MG63 (cell line): ENCODE measurements around the gene STX7. TPM values are rescaled to one million over a fixed set of nuclear protein-coding genes. Genes with fewer than 3 reads are reported as not detected.

Source experiments
- DNase-seq: peaks from one replicate; pipeline ENCODE4 v3.0.0-alpha.2; 2020
- H3K27me3 ChIP-seq: fragments of 250-450 bp; sonication (Bioruptor Pico); 2 replicates; pipeline ENCODE4 v1.5.1; 2020; ENCODE audit warnings: mild to moderate bottlenecking, moderate library complexity
- H3K36me3 ChIP-seq: fragments of 250-450 bp; sonication (Bioruptor Pico); 2 replicates; pipeline ENCODE4 v1.5.1; 2020; ENCODE audit warnings: mild to moderate bottlenecking, moderate library complexity
- H3K4me3 ChIP-seq: fragments of 250-450 bp; sonication (Bioruptor Pico); 2 replicates; pipeline ENCODE4 v1.5.1; 2020; ENCODE audit warnings: mild to moderate bottlenecking, moderate library complexity
- H3K9me3 ChIP-seq: fragments of 250-450 bp; sonication (Bioruptor Pico); 2 replicates; pipeline ENCODE4 v1.5.1; 2020; ENCODE audit warnings: mild to moderate bottlenecking, moderate library complexity
- total RNA-seq: library from RNA; depleted of rRNA; stranded (reverse); fragments of >200 nt; shearing (Covaris generic); gene quantifications from 2 replicates; pipeline ENCODE4 v1.2.3, GENCODE V29; 2014; ENCODE audit warnings: low replicate concordance

STX7 gene
- total RNA-seq, 1 experiment from 2014 or later = 4.7 TPM

DNA sequence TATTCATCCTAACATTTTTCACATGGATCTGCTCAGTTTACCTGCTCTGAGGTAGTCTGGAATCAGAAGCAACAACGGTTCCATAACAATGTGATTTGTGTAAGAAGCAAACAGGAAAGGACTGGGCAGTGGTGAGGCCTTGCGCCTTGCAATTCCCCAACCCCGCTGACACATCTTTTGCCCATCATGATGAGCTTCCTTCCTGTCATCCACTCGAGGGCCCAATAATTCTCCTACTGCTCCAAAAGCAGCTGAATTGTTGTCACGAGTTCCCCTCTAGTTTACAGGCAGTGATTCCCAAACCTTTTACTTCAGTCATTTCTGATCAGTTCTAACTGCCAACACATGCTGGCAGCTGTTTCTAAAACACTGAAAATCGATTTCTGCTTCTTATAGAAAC is 22.9 kb downstream of the STX7 start:
- no peak for DNase-seq
- H3K4me3 ChIP-seq = no peak overlapping the region

GRCh38 chr6:132489376-132489775 is 23.5 kb downstream of the STX7 start:
- peaks cover 14% of the 10 kb centered on the region for H3K36me3 ChIP-seq

More for the DNA sequence above, 22.9 kb downstream of the STX7 start:
- Histone ChIP-seq H3K36me3 (peaks cover 14% of the 10 kb centered on the region), H3K27me3 (no peaks in the 10 kb centered on the region), H3K9me3 (peaks cover 8% of the 10 kb centered on the region)

GRCh38 chr6:132487762-132488161 is 25.2 kb downstream of the STX7 start:
- Histone ChIP-seq H3K4me3 (no peak overlapping the region), H3K36me3 (peaks cover 10% of the 10 kb centered on the region), H3K9me3 (no peaks in the 10 kb centered on the region), H3K27me3 (no peaks in the 10 kb centered on the region)
- DNase-seq = no peak

More at GRCh38 chr6:132489376-132489775, 23.5 kb downstream of the STX7 start:
- Histone ChIP-seq H3K27me3 (no peaks in the 10 kb centered on the region), H3K4me3 (no peak overlapping the region), H3K9me3 (peaks cover 8% of the 10 kb centered on the region)
- no peak for DNase-seq

- DNase-seq = no peak
- peaks cover 10% of the 10 kb centered on the region for H3K36me3 ChIP-seq
Observed at GRCh38 chr6:132484680-132485018, 28.3 kb downstream of the STX7 start.

GRCh38 chr6:132483779-132484679 is 28.9 kb downstream of the STX7 start:
- Histone ChIP-seq H3K27me3 (no peaks in the 10 kb centered on the region), H3K9me3 (no peaks in the 10 kb centered on the region), H3K4me3 (no peak overlapping the region), H3K36me3 (peaks cover 10% of the 10 kb centered on the region)
- DNase-seq = no peak

More at GRCh38 chr6:132484680-132485018, 28.3 kb downstream of the STX7 start:
- H3K4me3 ChIP-seq = no peak overlapping the region
- H3K27me3 ChIP-seq = no peaks in the 10 kb centered on the region
- no peaks in the 10 kb centered on the region for H3K9me3 ChIP-seq

GRCh38 chr6:132482581-132482980 is 30.3 kb downstream of the STX7 start:
- no peaks in the 10 kb centered on the region for H3K27me3 ChIP-seq
- H3K9me3 ChIP-seq = no peaks in the 10 kb centered on the region
- DNase-seq = no peak
- no peak overlapping the region for H3K4me3 ChIP-seq
- peaks cover 3% of the 10 kb centered on the region; the same call in 1 of the 2 replicates for H3K36me3 ChIP-seq

- Histone ChIP-seq H3K27me3 (no peaks in the 10 kb centered on the region), H3K4me3 (no peak overlapping the region), H3K36me3 (no peaks in the 10 kb centered on the region), H3K9me3 (no peaks in the 10 kb centered on the region)
- DNase-seq = no peak
Observed at GRCh38 chr6:132481189-132481588, 31.7 kb downstream of the STX7 start.

GRCh38 chr6:132479131-132479530 is 33.8 kb downstream of the STX7 start:
- Histone ChIP-seq H3K4me3 (no peak overlapping the region), H3K36me3 (no peaks in the 10 kb centered on the region), H3K9me3 (no peaks in the 10 kb centered on the region), H3K27me3 (no peaks in the 10 kb centered on the region)
- no peak for DNase-seq

DNA sequence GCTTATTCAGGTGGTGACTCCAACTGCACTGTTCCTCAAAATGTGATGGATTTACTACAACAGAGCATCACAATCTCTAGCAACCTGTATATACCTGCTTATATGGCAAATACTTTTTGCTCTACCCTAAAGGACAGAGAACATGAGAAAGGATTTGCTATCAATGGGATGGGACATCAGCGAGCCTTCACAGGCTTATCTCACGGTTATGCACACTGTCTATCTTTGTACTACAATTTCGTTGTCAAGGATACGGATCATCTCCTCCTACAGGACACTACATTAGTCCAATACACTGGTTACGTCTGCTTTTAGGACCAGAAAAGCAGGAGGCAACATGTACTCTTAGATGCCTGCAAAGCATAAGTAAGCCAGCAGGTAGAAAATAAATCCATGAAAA is 34.2 kb downstream of the STX7 start:
- Histone ChIP-seq H3K27me3 (no peaks in the 10 kb centered on the region), H3K36me3 (no peaks in the 10 kb centered on the region), H3K4me3 (no peak overlapping the region), H3K9me3 (no peaks in the 10 kb centered on the region)
- no peak for DNase-seq

GRCh38 chr6:132478266-132478665 is 34.6 kb downstream of the STX7 start:
- no peaks in the 10 kb centered on the region for H3K27me3 ChIP-seq
- DNase-seq = no peak
- H3K36me3 ChIP-seq = no peaks in the 10 kb centered on the region
- no peaks in the 10 kb centered on the region for H3K9me3 ChIP-seq
- H3K4me3 ChIP-seq = no peak overlapping the region

- H3K4me3 ChIP-seq = no peak overlapping the region
- no peaks in the 10 kb centered on the region for H3K27me3 ChIP-seq
- no peaks in the 10 kb centered on the region for H3K36me3 ChIP-seq
- H3K9me3 ChIP-seq = no peaks in the 10 kb centered on the region
- no peak for DNase-seq
Observed at GRCh38 chr6:132476688-132477087, 36.2 kb downstream of the STX7 start.

- Histone ChIP-seq H3K27me3 (no peaks in the 10 kb centered on the region), H3K36me3 (no peaks in the 10 kb centered on the region), H3K4me3 (no peak overlapping the region), H3K9me3 (no peaks in the 10 kb centered on the region)
- no peak for DNase-seq
Observed at GRCh38 chr6:132475925-132476324, 37.0 kb downstream of the STX7 start.

GRCh38 chr6:132471787-132472186 is 41.1 kb downstream of the STX7 start:
- Histone ChIP-seq H3K4me3 (no peak overlapping the region), H3K36me3 (peaks cover 9% of the 10 kb centered on the region), H3K9me3 (no peaks in the 10 kb centered on the region), H3K27me3 (no peaks in the 10 kb centered on the region)
- DNase-seq = no peak

DNA sequence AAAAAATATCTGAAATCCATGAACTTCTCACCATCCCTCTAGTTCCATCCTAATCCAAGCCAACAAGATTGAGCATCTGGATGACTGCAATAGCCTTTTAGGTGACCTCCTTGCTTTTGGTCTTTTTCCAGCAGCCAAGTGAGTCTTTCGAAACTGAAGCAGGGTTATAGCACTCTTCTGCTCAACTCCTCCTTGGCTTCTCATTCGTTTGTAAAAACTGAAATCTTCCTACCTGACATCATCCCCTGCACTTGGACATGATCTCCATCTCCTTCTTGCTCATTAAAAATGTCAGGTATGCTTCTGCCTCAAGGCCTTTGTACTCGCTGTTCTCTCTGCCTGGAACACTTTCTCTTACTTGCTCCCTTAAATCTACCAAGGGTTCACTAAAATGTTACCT is 46.0 kb downstream of the STX7 start:
- no peaks in the 10 kb centered on the region for H3K27me3 ChIP-seq
- no peaks in the 10 kb centered on the region for H3K9me3 ChIP-seq
- H3K36me3 ChIP-seq = peaks cover 32% of the 10 kb centered on the region
- no peak overlapping the region for H3K4me3 ChIP-seq
- peak; percentile 34 for DNase-seq

DNA sequence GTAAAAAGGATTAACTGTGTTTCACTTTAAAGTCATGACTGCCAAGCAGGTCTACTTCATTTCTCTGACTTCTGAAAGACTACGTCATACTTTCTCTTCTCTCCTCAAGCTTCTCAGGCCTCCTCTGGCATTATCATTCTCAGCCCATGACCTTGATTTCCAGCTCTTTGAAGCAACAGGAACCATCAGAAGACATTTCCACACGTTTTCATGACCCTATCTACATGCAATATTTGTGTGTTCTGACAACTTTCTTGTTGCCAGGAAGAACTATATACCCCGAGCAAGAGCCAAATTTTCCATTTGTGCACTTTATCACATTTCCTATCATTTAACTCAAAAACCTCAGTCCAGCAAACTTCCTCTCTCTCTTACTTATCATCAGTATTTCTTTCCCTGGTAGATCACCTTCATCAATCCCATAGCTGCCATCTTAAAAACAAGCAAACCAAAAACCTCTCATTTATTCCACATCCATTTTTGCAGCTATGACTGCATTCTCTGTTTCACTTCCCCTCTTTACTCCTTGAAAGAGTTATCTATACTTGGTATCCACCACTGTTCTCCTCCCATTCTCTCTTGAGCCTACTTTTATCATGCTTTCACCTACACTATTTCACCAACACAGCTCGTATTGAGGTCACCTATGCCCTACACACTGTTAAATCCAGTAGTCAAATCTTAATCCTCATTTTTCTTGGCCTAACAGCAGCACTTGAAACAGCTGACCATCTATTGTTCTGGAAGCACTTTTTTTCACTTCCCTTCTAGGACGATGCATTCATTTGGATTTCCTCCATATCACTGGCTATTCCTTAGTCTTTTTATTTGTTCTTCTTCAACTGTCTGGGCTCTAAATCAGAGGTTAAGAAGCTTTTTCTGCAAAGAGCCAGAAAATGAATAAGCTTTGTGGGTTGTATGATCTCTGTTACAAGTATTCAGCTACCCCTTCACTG is 47.1 kb downstream of the STX7 start:
- H3K4me3 ChIP-seq = no peak overlapping the region
- H3K27me3 ChIP-seq = no peaks in the 10 kb centered on the region
- no peaks in the 10 kb centered on the region for H3K9me3 ChIP-seq
- DNase-seq = no peak
- H3K36me3 ChIP-seq = peaks cover 41% of the 10 kb centered on the region

GRCh38 chr6:132464538-132465256 is 48.2 kb downstream of the STX7 start:
- no peaks in the 10 kb centered on the region for H3K9me3 ChIP-seq
- peak; percentile 4 for DNase-seq
- H3K36me3 ChIP-seq = peaks cover 44% of the 10 kb centered on the region
- H3K4me3 ChIP-seq = no peak overlapping the region
- H3K27me3 ChIP-seq = no peaks in the 10 kb centered on the region

DNA sequence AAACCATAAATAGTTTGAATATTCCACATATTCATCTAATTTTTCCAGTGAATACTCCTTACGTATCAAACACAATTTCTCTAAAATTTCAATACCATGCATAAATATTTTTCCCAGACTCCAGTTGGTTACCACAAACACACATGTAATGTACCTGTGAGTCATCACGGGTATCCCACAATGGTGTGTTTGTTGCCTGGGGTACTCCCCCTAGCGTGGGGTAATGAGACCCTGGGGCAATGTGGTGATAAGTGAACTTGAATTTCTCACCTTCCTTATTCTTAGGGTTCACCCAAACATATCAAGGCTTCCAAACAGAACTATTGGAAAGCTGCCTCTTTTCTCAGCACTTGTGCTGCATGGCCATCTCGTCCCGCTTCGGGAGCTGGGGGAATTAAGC is 51.0 kb downstream of the STX7 start:
- Histone ChIP-seq H3K36me3 (peaks cover 50% of the 10 kb centered on the region), H3K4me3 (no peak overlapping the region), H3K27me3 (no peaks in the 10 kb centered on the region), H3K9me3 (no peaks in the 10 kb centered on the region)
- no peak for DNase-seq
